Fibroblast of skin of right biceps (primary cell): ENCODE measurements around the gene GOLGA1.

ENCODE experiments used
- DNase-seq: peaks from one replicate; pipeline ENCODE4 v3.0.0-alpha.2; 2013

The GOLGA1 gene

GRCh38 chr9:124880501-124880900 is 60.4 kb downstream of the GOLGA1 start:
- no peak for DNase-seq

DNA sequence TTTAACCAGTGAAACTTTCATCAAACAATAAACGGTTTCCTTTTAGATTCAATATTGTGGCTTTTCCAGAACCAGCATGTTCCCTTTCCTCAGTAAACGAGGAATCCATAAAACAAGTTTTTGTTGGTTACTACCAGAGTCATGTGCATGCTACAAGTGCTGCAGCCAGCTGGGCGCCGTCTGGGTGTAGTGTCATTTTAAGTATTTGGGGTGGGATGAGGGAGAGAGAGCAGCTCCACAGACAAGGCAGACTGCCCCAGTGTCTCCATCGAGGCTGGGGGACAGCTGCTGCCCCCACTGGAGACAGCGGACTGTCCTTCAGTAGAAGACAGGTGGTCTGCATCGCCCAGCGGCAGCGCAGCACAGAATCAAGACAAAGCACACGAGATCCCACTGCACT is 61.7 kb downstream of the GOLGA1 start:
- DNase-seq = no peak

GRCh38 chr9:124878518-124878917 is 62.4 kb downstream of the GOLGA1 start:
- no peak for DNase-seq

- no peak for DNase-seq
Measured at GRCh38 chr9:124878021-124878420, 62.9 kb downstream of the GOLGA1 start.

- no peak for DNase-seq
Measured at GRCh38 chr9:124877021-124877782, 63.7 kb downstream of the GOLGA1 start.

DNA sequence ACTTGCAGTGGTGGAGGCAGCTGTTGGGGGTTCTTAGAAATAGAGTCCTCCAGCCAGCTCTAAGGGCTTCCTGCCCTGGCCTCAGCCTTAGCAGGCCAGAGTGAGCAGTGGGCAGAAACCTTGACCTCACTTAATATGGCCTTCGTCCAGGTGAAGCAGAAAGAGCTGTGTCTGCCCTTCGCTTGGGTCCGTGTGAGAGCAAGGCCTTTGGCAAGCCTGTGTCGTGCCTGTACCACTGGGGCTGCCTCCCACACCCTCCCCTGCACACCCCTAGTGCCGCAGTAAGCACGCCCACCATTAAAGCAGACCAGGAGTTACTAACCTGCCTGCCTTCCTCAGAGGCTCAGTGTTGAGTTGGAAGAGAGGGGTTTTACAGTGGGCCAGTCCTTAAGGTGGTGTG is 65.4 kb downstream of the GOLGA1 start:
- no peak for DNase-seq

DNA sequence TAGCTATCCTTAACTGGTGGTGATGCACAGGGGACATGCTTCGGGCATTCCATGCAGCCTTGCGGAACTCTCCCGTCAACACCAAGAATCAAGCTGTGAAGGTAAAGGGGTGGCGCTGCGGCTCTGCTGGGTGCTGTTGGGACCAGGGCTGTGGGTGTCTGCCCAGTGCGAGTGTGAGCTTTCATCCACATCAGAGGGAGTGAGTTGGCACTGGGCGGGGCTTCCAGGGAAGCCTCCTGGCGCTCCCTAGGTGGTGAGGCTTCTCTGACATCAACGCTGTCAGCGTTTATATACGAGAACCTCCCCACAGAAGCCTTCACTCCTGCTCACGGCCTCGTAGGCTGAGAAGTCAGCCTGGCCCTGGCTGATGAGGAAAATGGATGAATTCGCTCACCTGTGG is 67.2 kb downstream of the GOLGA1 start:
- no peak for DNase-seq

- DNase-seq = no peak
Measured at GRCh38 chr9:124871156-124871561, 69.7 kb downstream of the GOLGA1 start.

DNA sequence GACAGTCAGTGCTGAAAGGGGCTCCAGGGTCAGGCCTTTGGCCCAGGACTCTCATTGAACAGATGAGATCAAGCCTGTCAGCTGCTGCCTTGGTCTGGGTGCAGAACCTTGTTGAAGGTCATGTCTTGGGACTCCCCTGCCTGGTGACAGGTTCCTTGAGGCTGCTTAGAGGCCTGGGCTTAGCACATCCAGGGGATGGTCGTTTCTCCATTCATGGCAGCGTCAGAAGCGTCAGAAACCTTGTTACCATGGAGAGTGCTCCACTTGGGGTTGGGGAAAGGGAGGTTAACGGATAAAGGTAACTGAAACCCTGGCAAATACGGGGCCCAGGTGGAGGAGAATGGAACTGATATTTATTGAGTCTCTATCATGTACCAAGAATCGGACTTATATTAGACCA is 70.2 kb downstream of the GOLGA1 start:
- DNase-seq = no peak

GRCh38 chr9:124869986-124870560 is 70.8 kb downstream of the GOLGA1 start:
- peak; percentile 61 for DNase-seq

- no peak for DNase-seq
Measured at GRCh38 chr9:124869466-124869985, 71.4 kb downstream of the GOLGA1 start.

DNA sequence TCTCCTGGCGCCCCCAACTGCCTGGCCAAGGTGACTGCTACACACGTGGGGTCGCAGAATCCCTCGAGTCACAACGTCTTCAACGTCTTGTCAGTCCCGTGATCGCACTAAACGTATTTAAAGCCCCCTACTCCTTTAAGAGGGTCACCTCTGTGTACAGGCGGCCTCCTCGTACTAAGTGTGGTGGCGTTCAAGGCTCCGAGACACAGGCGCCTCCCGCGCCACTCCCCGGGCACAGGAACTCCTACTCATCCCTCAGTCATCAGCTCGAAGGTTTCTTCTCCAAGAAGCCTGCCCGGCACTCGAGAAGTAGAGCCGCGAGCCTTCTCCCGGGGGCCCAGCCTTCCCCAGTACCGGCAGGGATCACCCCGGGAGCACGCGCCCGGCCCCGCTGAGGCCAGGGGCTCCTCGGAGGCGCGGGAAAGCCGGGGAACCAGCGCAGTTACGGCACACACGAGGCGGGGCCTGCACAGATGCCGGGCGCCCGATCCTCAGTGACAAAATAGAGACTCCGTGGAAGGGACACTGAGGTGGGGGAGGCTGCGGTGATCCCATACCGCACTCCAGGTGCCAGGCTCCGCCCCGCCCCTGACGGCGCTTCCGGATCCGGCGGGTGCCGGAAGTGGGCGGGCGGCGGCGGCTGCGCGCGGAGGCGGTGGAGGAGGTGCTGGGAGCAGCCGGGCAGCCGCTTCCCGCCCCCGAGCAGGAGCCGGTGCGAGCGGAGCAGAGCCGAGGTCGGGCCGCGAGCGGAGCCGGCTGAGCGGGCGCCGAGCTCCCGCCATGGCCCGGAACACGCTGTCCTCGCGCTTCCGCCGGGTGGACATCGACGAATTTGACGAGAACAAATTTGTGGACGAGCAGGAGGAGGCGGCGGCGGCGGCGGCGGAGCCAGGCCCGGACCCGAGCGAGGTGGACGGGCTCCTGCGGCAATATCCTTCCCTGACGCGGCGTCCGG is 72.1 kb downstream of the GOLGA1 start:
- peak; percentile 86 for DNase-seq

DNA sequence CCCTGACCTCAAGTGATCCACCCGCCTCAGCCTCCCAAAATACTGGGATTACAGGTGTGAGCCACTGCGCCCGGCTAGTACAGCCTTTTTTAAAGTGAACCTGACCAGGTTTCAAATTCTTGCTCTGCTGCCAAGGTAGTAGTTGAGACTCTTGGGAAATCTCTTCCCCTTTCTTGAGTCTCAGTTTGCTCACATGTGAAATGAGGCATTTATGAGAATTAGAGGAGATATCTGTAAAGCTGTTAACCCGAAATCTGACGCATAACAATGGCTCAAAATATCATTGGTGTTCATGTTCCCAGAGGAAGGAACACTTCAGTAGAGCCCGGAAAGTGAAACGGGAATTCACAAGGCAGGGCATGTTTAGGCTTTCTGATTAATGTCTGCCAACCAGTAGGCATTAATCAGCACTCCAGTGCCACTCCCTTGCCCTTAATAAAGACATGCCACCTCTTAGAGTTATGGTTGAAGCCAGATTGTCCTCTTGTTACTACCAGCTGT is 77.5 kb downstream of the GOLGA1 start:
- DNase-seq = no peak

DNA sequence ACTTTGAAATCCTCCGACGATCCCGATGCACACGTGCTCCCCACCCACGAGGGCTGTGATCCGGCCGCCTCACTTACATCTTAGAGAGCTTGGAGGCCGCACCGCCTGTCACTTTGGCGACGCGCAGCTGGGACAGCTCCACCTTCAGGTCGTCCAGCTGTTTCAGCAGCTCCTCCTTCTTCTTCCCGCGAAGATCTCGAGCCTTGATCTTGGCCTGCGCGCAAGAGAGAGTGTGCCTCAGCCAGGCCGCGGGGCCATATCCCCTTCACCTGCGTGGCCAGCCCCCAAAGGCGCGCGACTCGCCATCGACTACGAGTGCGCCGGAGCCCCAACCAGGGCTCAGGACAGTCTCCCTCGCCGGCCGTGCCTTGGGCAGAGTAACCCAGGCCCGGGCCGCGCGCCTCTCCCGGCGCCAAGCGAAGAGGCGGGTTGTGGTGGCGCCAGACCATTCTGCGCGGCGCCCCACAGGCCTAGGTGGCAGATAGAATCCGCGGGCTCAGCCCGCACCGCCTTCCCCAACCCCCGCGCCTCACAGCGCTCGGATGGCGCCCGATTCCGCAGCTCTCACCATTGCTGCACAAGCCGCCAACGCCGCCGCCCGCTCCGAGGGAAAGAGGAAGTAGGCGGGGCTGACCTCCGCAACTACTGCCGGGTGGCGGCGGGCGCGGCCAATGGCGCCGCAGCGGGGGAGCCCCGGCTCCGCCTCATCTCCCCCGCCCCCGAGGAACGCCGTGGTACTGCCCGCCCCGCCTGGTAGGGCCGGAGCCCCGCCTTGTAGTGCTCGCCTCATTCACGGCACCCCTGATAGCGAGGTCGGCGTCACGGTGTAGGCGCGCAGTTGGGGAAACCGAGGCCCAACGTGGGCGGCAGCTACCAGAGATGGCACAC is 79.3 kb downstream of the GOLGA1 start, which contains the start of the genes ARPC5L and RPL35:
Gene ARPC5L, plus strand, starts transcription at position 789 of the 888 bp plus-strand sequence. CDS start 7,161 bp downstream, outside the sequence.
Gene RPL35, minus strand, starts transcription at position 616 of the 888 bp plus-strand sequence. Its CDS starts 45 bp downstream, at position 571.
- DNase-seq = peak; percentile 95

GRCh38 chr9:124860582-124861341 is 80.1 kb downstream of the GOLGA1 start:
- no peak for DNase-seq

GRCh38 chr9:124859803-124860581 is 80.9 kb downstream of the GOLGA1 start:
- no peak for DNase-seq

DNA sequence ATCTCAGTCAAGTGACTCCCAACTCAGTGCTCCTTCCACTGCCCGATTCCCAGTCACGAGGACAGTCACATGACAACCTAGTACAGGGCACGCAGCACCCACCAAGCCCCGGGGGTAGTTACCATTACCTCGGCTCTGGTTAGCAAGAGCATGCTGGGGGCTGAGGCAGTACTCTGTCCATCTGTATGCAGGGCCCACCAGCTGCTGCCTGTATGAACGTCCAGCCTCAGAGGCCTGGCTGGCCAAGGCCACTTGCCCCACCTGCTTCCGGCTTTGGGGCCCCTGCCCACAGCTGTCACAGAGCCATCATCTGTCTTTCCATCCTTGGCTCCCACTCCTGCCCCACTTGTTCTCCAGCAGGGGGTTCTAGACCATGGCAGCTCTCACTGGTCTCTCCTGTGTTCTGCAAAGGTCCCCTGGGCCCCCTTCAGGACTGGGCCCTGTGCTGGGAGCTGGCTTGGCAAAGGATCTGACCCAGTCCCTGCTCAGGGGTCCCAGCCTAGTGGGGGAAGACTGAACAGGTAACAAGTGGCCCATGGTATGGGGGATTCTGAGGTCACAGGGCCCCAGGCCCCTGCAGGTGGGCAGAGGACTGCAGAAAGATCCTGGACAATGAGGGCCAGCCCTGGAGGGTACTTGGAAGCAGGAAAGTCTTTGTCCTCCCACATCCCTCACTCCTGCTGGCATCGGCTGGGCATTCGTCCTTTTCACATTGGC is 82.4 kb downstream of the GOLGA1 start:
- no peak for DNase-seq

DNA sequence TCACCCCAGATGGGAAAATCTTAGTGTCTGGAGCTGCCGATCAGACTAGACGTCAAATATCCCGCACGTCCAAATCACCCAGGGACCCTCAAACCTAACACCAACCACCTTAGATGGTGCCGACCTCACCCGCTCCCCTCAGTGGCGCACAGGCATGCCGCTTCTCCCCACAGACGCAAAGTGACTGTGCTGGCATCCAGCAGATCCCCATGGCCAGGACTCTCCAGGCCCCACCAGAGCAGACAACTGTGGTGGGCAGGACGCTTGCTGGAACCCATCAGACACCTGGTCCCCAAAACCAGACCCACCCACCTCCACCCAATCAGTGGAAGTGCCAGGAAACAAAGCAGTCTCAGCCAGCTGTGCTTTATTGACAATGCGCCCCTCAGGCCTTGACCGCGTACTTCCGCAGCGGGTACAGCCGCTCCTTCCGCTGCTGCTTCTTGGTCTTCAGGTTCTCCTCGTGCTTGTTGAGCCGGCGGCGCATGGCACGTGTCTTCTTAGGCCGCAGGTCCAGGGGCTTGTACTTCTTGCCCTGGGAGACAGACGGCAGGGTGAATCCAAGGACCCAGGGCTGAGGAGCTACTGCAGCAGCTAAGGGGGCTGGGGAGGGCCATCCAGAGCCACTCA is 83.2 kb downstream of the GOLGA1 start:
- no peak for DNase-seq
